Transverse colon (tissue), 4 donors: ENCODE measurements around the gene RAB36. TPM values are rescaled to one million over a fixed set of nuclear protein-coding genes. Genes with fewer than 3 reads are reported as not detected.

Experiments used
- DNase-seq: peaks from one replicate; pipeline ENCODE4 v3.0.0-alpha.2; 2019
- H3K27ac ChIP-seq, 4 donors: fragments of 200-600 bp; sonication (generic); 2 replicates each; pipeline ENCODE4 v1.5.1; 2016 to 2018; ENCODE audit warnings: inconsistent platforms in 4 of 4
- H3K27me3 ChIP-seq: fragments of 200-600 bp; sonication (generic); 2 replicates; pipeline ENCODE4 v1.5.1; 2017; ENCODE audit warnings: inconsistent platforms
- H3K36me3 ChIP-seq, 4 donors: fragments of 200-600 bp; sonication (generic); 2 replicates each; pipeline ENCODE4 v1.5.1; 2017 to 2019; ENCODE audit warnings: inconsistent platforms in 4 of 4
- H3K4me1 ChIP-seq, 4 donors: fragments of 200-600 bp; sonication (generic); 2 replicates each; pipeline ENCODE4 v1.5.1; 2017 to 2020; ENCODE audit warnings: inconsistent platforms in 4 of 4
- H3K4me3 ChIP-seq, 4 donors: fragments of 200-600 bp; sonication (generic); 1 replicate in 1 of 4; 2 replicates in 3 of 4; pipeline versions ENCODE4 v1.5.1 to v1.6.1; 2017 to 2019; ENCODE audit warnings: inconsistent platforms in 4 of 4
- H3K9me3 ChIP-seq, 2 donors: fragments of 200-600 bp; sonication (generic); 2 replicates each; pipeline ENCODE4 v1.5.1; 2017 to 2019; ENCODE audit warnings: inconsistent platforms in 2 of 2
- EP300 ChIP-seq: sonication (generic); formaldehyde crosslinking; IDR thresholded peaks from one replicate; pipeline ENCODE4 v1.6.1; 2017; ENCODE audit warnings: antibody characterized with exemption, low read depth
- POLR2A ChIP-seq: fragments of 450-650 bp; IDR thresholded peaks from one replicate; pipeline ENCODE4 v1.6.1; 2016; ENCODE audit warnings: antibody characterized with exemption, mild to moderate bottlenecking, moderate library complexity
- POLR2AphosphoS5 ChIP-seq, 3 donors: sonication (generic); formaldehyde crosslinking; IDR thresholded peaks; one replicate each; pipeline ENCODE4 v1.6.1; 2016; ENCODE audit warnings: antibody characterized with exemption in 3 of 3
- WGBS, 2 donors: methylation state at CpG; one replicate each; pipeline ENCODE4 v1.1.5; 2018; ENCODE audit warnings: low coverage in 1 of 2; 5-methylcytosine and 5-hydroxymethylcytosine counted together
- in situ Hi-C, 4 donors: fragments of 200-750 bp; cut with MboI; loops; one replicate each; pipeline versions ENCODE4 v1.15.0 to v1.15.1; 2017; ENCODE audit warnings: low sequenced_read_pairs in 3 of 4, low pct_ligation_motif_present in 1 of 4, low pct_unique_long_range_greater_than_20kb in 1 of 4
- intact Hi-C: fragments of 100-400 bp; cut with DNase I; formaldehyde crosslinking; loops from one replicate; pipeline ENCODE4 v1.15.1; 2023; ENCODE audit warnings: low total_unique reads
- total RNA-seq, 4 donors: library from RNA; depleted of rRNA; stranded (reverse); fragments of >200 nt; gene quantifications; one replicate each; pipeline ENCODE4 v1.1.0, GENCODE V29; 2016
- TF ChIP-seq, protein P1 (sequence below), 5 experiments: fragments of 200-600 bp in 3 of 5; fragments of 450-650 bp in 2 of 5; sonication (generic) in 3 of 5; IDR thresholded peaks; 1 replicate in 2 of 5; 2 replicates in 3 of 5; pipeline ENCODE4 v1.5.1; 2016 to 2017; ENCODE audit warnings: antibody characterized with exemption in 5 of 5, inconsistent platforms in 3 of 5, mild to moderate bottlenecking in 2 of 5, moderate library complexity in 1 of 5

Gene RAB36
- total RNA-seq, 4 donors from 2014 or later = 0.37 to 1.1 (median 0.82) TPM; not detected in 1

DNA sequence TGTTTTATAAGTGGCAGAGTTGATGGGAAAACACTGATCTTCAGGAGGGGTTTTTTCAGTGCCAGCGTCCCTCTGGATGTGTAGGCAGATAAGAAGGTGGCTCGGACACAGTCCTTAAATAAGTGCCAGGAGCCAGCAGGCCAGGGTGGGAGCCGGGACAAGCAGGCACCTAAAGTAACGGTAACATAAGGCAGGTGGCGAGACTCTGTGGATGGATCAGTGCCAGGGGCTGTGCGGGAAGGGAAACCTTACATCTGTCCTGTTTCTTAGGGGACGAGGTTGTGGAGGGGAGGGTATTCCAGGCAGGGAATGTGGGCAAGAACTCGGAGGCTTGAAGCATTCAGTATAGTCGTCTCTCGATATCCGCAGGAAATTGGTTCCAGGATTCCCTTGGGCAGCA, 50.9 kb downstream of the RAB36 start:
- DNase-seq = no peak
- peaks cover 0 to 8% (median 0%) of the 10 kb centered on the region in 4 donors for H3K4me1 ChIP-seq
- in situ Hi-C loops = no loop called here
- intact Hi-C loops = no loop called here
- H3K4me3 ChIP-seq = no peak overlapping the region
- H3K27ac ChIP-seq = no peak overlapping the region
- no peak for TF ChIP-seq EP300
- TF ChIP-seq POLR2AphosphoS5 (IDR thresholded peaks at IDR 0.05) = no peak
- TF ChIP-seq, protein P1, sequence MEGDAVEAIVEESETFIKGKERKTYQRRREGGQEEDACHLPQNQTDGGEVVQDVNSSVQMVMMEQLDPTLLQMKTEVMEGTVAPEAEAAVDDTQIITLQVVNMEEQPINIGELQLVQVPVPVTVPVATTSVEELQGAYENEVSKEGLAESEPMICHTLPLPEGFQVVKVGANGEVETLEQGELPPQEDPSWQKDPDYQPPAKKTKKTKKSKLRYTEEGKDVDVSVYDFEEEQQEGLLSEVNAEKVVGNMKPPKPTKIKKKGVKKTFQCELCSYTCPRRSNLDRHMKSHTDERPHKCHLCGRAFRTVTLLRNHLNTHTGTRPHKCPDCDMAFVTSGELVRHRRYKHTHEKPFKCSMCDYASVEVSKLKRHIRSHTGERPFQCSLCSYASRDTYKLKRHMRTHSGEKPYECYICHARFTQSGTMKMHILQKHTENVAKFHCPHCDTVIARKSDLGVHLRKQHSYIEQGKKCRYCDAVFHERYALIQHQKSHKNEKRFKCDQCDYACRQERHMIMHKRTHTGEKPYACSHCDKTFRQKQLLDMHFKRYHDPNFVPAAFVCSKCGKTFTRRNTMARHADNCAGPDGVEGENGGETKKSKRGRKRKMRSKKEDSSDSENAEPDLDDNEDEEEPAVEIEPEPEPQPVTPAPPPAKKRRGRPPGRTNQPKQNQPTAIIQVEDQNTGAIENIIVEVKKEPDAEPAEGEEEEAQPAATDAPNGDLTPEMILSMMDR (IDR thresholded peaks at IDR 0.05) = no peak
- TF ChIP-seq POLR2A = no peak
- no peaks in the 10 kb centered on the region for H3K27me3 ChIP-seq
- H3K36me3 ChIP-seq = no peaks in the 10 kb centered on the region
- H3K9me3 ChIP-seq = no peaks in the 10 kb centered on the region
- whole genome bisulfite sequencing, 2 donors = 88% methylated on average over 5 to 11 of the region's 11 CpGs

- DNase-seq = no peak
- H3K27me3 ChIP-seq = no peaks in the 10 kb centered on the region
- intact Hi-C loops = no loop called here
- H3K36me3 ChIP-seq = no peaks in the 10 kb centered on the region
- in situ Hi-C loops = no loop called here
- H3K4me1 ChIP-seq = peaks cover 0 to 8% (median 0%) of the 10 kb centered on the region in 4 donors
- no peak overlapping the region for H3K4me3 ChIP-seq
- no peak for TF ChIP-seq EP300
- TF ChIP-seq POLR2AphosphoS5 (IDR thresholded peaks at IDR 0.05) = no peak
- TF ChIP-seq, protein P1 (IDR thresholded peaks at IDR 0.05) = no peak
- TF ChIP-seq POLR2A = no peak
- H3K9me3 ChIP-seq = no peaks in the 10 kb centered on the region
- 79 to 95% methylated on average over 8 of the region's 8 CpGs for WGBS, 2 donors
- no peak overlapping the region for H3K27ac ChIP-seq
These were observed 52.6 kb downstream of the RAB36 start for GRCh38 chr22:23197836-23198235.

DNA sequence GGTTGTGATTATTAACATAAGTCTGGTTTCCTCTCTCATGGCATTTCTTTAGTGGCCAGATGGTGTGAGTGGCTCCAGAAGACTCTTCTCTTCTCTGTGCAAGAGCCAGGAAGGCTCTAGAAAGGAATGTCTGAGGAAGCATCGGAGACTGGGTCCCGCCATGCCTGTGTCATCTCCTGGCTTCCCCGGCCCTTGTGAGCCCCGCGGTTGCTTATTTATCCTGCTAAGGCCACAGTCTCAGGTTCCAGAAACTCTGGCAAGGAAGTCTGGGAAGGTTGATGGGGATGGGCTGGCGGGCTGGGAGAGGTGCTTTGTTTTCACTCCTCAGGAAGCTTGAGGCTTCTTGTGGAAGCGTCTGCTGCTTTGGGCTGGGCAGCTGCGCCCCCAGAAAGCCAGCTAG, 53.9 kb downstream of the RAB36 start:
- no peaks in the 10 kb centered on the region for H3K9me3 ChIP-seq
- in situ Hi-C loops = no loop called here
- no peak for TF ChIP-seq POLR2A
- no peaks in the 10 kb centered on the region for H3K27me3 ChIP-seq
- no peak overlapping the region for H3K27ac ChIP-seq
- H3K4me3 ChIP-seq = no peak overlapping the region
- no peak for DNase-seq
- H3K36me3 ChIP-seq = no peaks in the 10 kb centered on the region
- WGBS, 2 donors = 82% methylated on average over 8 of the region's 8 CpGs; no CpG with 5 or more reads in 1 of the 2 donors
- intact Hi-C loops = no loop called here
- H3K4me1 ChIP-seq = peaks cover 0 to 8% (median 0%) of the 10 kb centered on the region in 4 donors

GRCh38 chr22:23200898-23201297, 55.6 kb downstream of the RAB36 start:
- no peak for DNase-seq
- Histone ChIP-seq H3K4me1 (peaks cover 0 to 17% (median 3%) of the 10 kb centered on the region in 4 donors), H3K36me3 (no peaks in the 10 kb centered on the region), H3K9me3 (no peaks in the 10 kb centered on the region), H3K27me3 (no peaks in the 10 kb centered on the region), H3K27ac (no peak overlapping the region), H3K4me3 (no peak overlapping the region)
- in situ Hi-C loops = no loop called here
- 92% methylated on average over 5 of the region's 5 CpGs; no CpG with 5 or more reads in 1 of the 2 donors for WGBS, 2 donors
- intact Hi-C loops = no loop called here
- TF ChIP-seq, protein P1 (IDR thresholded peaks at IDR 0.05) = no peak
- no peak for TF ChIP-seq POLR2A
- TF ChIP-seq EP300 = no peak
- TF ChIP-seq POLR2AphosphoS5 (IDR thresholded peaks at IDR 0.05) = no peak

GRCh38 chr22:23202812-23203451, 57.7 kb downstream of the RAB36 start:
- TF ChIP-seq EP300 = no peak
- TF ChIP-seq, protein P1 (IDR thresholded peaks at IDR 0.05) = no peak
- no peak for TF ChIP-seq POLR2A
- TF ChIP-seq POLR2AphosphoS5 (IDR thresholded peaks at IDR 0.05) = no peak
- DNase-seq = no peak
- H3K27me3 ChIP-seq = no peaks in the 10 kb centered on the region
- no peaks in the 10 kb centered on the region for H3K9me3 ChIP-seq
- H3K4me3 ChIP-seq = no peak overlapping the region
- H3K27ac ChIP-seq = no peak overlapping the region
- peaks cover 0 to 17% (median 3%) of the 10 kb centered on the region in 4 donors for H3K4me1 ChIP-seq
- intact Hi-C loops = no loop called here
- WGBS, 2 donors = 83 to 100% methylated on average over 1 to 4 of the region's 4 CpGs
- no peaks in the 10 kb centered on the region for H3K36me3 ChIP-seq
- in situ Hi-C loops = no loop called here
